Osteocyte (in vitro differentiated cells): ENCODE data around the gene MMS19. TPM values are rescaled to one million over a fixed set of nuclear protein-coding genes. Genes with fewer than 3 reads are reported as not detected.
"Not testable (repeated sequence)": the region's sequence is repeated elsewhere in the genome, so short reads cannot be mapped to it uniquely, and the experiment has no call there.

Source experiments
- DNase-seq: peaks from one replicate; pipeline ENCODE4 v3.0.0; 2021; ENCODE audit warnings: mixed read lengths; ENCODE audit not compliant: unreplicated experiment; ENCODE audit errors: extremely low spot score
- H3K27ac Mint-ChIP-seq: one replicate; pipeline ENCODE4 v1.8.0; 2021; ENCODE audit warnings: mild to moderate bottlenecking, mixed read lengths; ENCODE audit not compliant: unreplicated experiment
- H3K27me3 Mint-ChIP-seq: one replicate; pipeline ENCODE4 v1.8.0; 2021; ENCODE audit warnings: mixed read lengths; ENCODE audit not compliant: unreplicated experiment
- H3K36me3 Mint-ChIP-seq: one replicate; pipeline ENCODE4 v1.8.0; 2021; ENCODE audit warnings: mixed read lengths; ENCODE audit not compliant: unreplicated experiment
- H3K4me1 Mint-ChIP-seq: one replicate; pipeline ENCODE4 v1.8.0; 2021; ENCODE audit warnings: mixed read lengths; ENCODE audit not compliant: unreplicated experiment
- H3K4me3 Mint-ChIP-seq: one replicate; pipeline ENCODE4 v1.8.0; 2021; ENCODE audit warnings: mild to moderate bottlenecking, moderate library complexity, mixed read lengths; ENCODE audit not compliant: unreplicated experiment
- H3K9me3 Mint-ChIP-seq: one replicate; pipeline ENCODE4 v1.8.0; 2021; ENCODE audit warnings: mixed read lengths; ENCODE audit not compliant: unreplicated experiment
- CTCF ChIP-seq: fragments of 200-600 bp; sonication (generic); IDR thresholded peaks from 2 replicates; pipeline ENCODE4 v1.5.0; 2021; ENCODE audit warnings: antibody characterized with exemption, mild to moderate bottlenecking, moderate library complexity
- total RNA-seq: library from RNA; stranded (reverse); gene quantifications from 2 replicates; pipeline ENCODE4 v1.2.1, GENCODE V29; 2021

The MMS19 gene
- total RNA-seq, 1 donor from 2014 or later = 71.1 TPM

- Mint-ChIP-seq H3K9me3 (no peaks in the 10 kb centered on the region), H3K27ac (peak overlapping the region; percentile 95), H3K4me1 (peaks cover 33% of the 10 kb centered on the region), H3K36me3 (no peaks in the 10 kb centered on the region), H3K4me3 (no peak overlapping the region), H3K27me3 (no peaks in the 10 kb centered on the region)
- no peak for DNase-seq
- no peak for TF ChIP-seq CTCF
Observed at GRCh38 chr10:97532935-97533671, 34.9 kb upstream of the MMS19 start.

- Mint-ChIP-seq H3K4me3 (no peak overlapping the region), H3K9me3 (no peaks in the 10 kb centered on the region), H3K36me3 (no peaks in the 10 kb centered on the region), H3K27ac (peak overlapping the region; percentile 25), H3K27me3 (no peaks in the 10 kb centered on the region), H3K4me1 (peaks cover 33% of the 10 kb centered on the region)
- DNase-seq = no peak
- TF ChIP-seq CTCF = no peak
Observed at GRCh38 chr10:97531401-97531986, 33.3 kb upstream of the MMS19 start.

- DNase-seq = no peak
- no peak for TF ChIP-seq CTCF
- no peak overlapping the region for H3K27ac Mint-ChIP-seq
- no peak overlapping the region for H3K4me3 Mint-ChIP-seq
- H3K4me1 Mint-ChIP-seq = peaks cover 31% of the 10 kb centered on the region
- no peaks in the 10 kb centered on the region for H3K27me3 Mint-ChIP-seq
- H3K36me3 Mint-ChIP-seq = no peaks in the 10 kb centered on the region
- H3K9me3 Mint-ChIP-seq = no peaks in the 10 kb centered on the region
Observed at GRCh38 chr10:97529685-97530465, 31.7 kb upstream of the MMS19 start.

- peaks cover 23% of the 10 kb centered on the region for H3K4me1 Mint-ChIP-seq
- not testable (repeated sequence) for H3K27ac Mint-ChIP-seq
Observed at GRCh38 chr10:97528876-97529275, 30.7 kb upstream of the MMS19 start.

GRCh38 chr10:97525683-97526110 is 27.5 kb upstream of the MMS19 start:
- no peak overlapping the region for H3K27ac Mint-ChIP-seq
- no peak overlapping the region for H3K4me3 Mint-ChIP-seq
- no peaks in the 10 kb centered on the region for H3K9me3 Mint-ChIP-seq
- no peaks in the 10 kb centered on the region for H3K36me3 Mint-ChIP-seq
- H3K27me3 Mint-ChIP-seq = no peaks in the 10 kb centered on the region
- peaks cover 2% of the 10 kb centered on the region for H3K4me1 Mint-ChIP-seq
- TF ChIP-seq CTCF = no peak
- DNase-seq = no peak

More at GRCh38 chr10:97528876-97529275, 30.7 kb upstream of the MMS19 start:
- not testable (repeated sequence) for H3K36me3 Mint-ChIP-seq, H3K27me3 Mint-ChIP-seq, DNase-seq, H3K4me3 Mint-ChIP-seq, H3K9me3 Mint-ChIP-seq
